ENCODE results near the gene CPNE6. TPM values are rescaled to one million over a fixed set of nuclear protein-coding genes. Genes with fewer than 3 reads are reported as not detected.

Gene CPNE6
- total RNA-seq, 6 experiments from 2014 or later = not detected

- H3K9me3 Mint-ChIP-seq = no peaks in the 10 kb centered on the region
Observed at GRCh38 chr14:24122898-24123297, 51.5 kb downstream of the CPNE6 start.

GRCh38 chr14:24123424-24124417, 52.4 kb downstream of the CPNE6 start:
- DNase-seq = no peak
- no peaks in the 10 kb centered on the region for H3K9me3 Mint-ChIP-seq
- no peak for TF ChIP-seq CTCF (IDR thresholded peaks at IDR 0.05)
- H3K4me3 Mint-ChIP-seq = no peak overlapping the region; the same call in 1 of the 2 replicates
- no peaks in the 10 kb centered on the region; the same call in 1 of the 2 replicates for H3K27me3 Mint-ChIP-seq (ENCODE audit: insufficient read depth)
- no peaks in the 10 kb centered on the region for H3K36me3 Mint-ChIP-seq (ENCODE audit: low read depth)
- no peak overlapping the region for H3K27ac Mint-ChIP-seq
- H3K4me1 Mint-ChIP-seq (ENCODE audit: low read depth) = no peaks in the 10 kb centered on the region

More at GRCh38 chr14:24122898-24123297, 51.5 kb downstream of the CPNE6 start:
- Mint-ChIP-seq H3K4me3 (no peak overlapping the region), H3K4me1 (ENCODE audit: low read depth) (no peaks in the 10 kb centered on the region), H3K27ac (no peak overlapping the region), H3K27me3 (ENCODE audit: insufficient read depth) (no peaks in the 10 kb centered on the region; the same call in 1 of the 2 replicates), H3K36me3 (ENCODE audit: low read depth) (no peaks in the 10 kb centered on the region)
- no peak for DNase-seq
- TF ChIP-seq CTCF (IDR thresholded peaks at IDR 0.05) = no peak

- H3K4me1 Mint-ChIP-seq (ENCODE audit: low read depth) = no peaks in the 10 kb centered on the region
- no peaks in the 10 kb centered on the region for H3K36me3 Mint-ChIP-seq (ENCODE audit: low read depth)
- H3K27ac Mint-ChIP-seq = no peak overlapping the region
- no peak for DNase-seq
- H3K4me3 Mint-ChIP-seq = no peak overlapping the region
- H3K9me3 Mint-ChIP-seq = no peaks in the 10 kb centered on the region
- peaks cover 3% of the 10 kb centered on the region; the same call in 1 of the 2 replicates for H3K27me3 Mint-ChIP-seq (ENCODE audit: insufficient read depth)
- no peak for TF ChIP-seq CTCF (IDR thresholded peaks at IDR 0.05)
Observed at GRCh38 chr14:24126939-24127338, 55.6 kb downstream of the CPNE6 start.

- Mint-ChIP-seq H3K27ac (no peak overlapping the region), H3K36me3 (ENCODE audit: low read depth) (no peaks in the 10 kb centered on the region), H3K9me3 (no peaks in the 10 kb centered on the region), H3K4me3 (no peak overlapping the region), H3K27me3 (ENCODE audit: insufficient read depth) (peaks cover 3% of the 10 kb centered on the region; the same call in 1 of the 2 replicates), H3K4me1 (ENCODE audit: low read depth) (no peaks in the 10 kb centered on the region)
- DNase-seq = no peak
- no peak for TF ChIP-seq CTCF (IDR thresholded peaks at IDR 0.05)
Observed at GRCh38 chr14:24127673-24128072, 56.3 kb downstream of the CPNE6 start.

Other genes with a start within 250 kb of the CPNE6 start
- 10 to 100 TPM; 19.8 to 30.7 (median 24.9) TPM for gene DHRS4, start 117.8 kb upstream of the CPNE6 start, total RNA-seq (2021; fragmentation: NEBNext Ultra II Directional; extraction: Animal tissue kit (Norgen Biotek cat#: 25700))
- gene DHRS4L2, start 82.6 kb upstream of the CPNE6 start, total RNA-seq (2021; fragmentation: NEBNext Ultra II Directional; extraction: Animal tissue kit (Norgen Biotek cat#: 25700)) = 10 to 100 TPM; 18.8 to 25.4 (median 23.5) TPM
- gene CARMIL3, start 19.6 kb upstream of the CPNE6 start, total RNA-seq (2021; fragmentation: NEBNext Ultra II Directional; extraction: Animal tissue kit (Norgen Biotek cat#: 25700)) = not detected
- gene PCK2, start 22.7 kb downstream of the CPNE6 start, total RNA-seq (2021; fragmentation: NEBNext Ultra II Directional; extraction: Animal tissue kit (Norgen Biotek cat#: 25700)) = 10 to 100 TPM; 19.9 to 27.6 (median 24.0) TPM
- gene DCAF11, start 43.2 kb downstream of the CPNE6 start, total RNA-seq (2021; fragmentation: NEBNext Ultra II Directional; extraction: Animal tissue kit (Norgen Biotek cat#: 25700)) = 10 to 100 TPM; 28.1 to 36.3 (median 32.1) TPM
- under 1 TPM; 0.26 to 0.85 (median 0.49) TPM for gene NRL, start 43.4 kb downstream of the CPNE6 start, total RNA-seq (2021; fragmentation: NEBNext Ultra II Directional; extraction: Animal tissue kit (Norgen Biotek cat#: 25700))
- not detected for gene FITM1, start 59.1 kb downstream of the CPNE6 start, total RNA-seq (2021; fragmentation: NEBNext Ultra II Directional; extraction: Animal tissue kit (Norgen Biotek cat#: 25700))
- 100 to 1,000 TPM in 4 of 6 experiments, 10 to 100 TPM in 2; 88.4 to 120 (median 113) TPM for gene PSME1, start 64.6 kb downstream of the CPNE6 start, total RNA-seq (2021; fragmentation: NEBNext Ultra II Directional; extraction: Animal tissue kit (Norgen Biotek cat#: 25700))
- gene EMC9, start 70.0 kb downstream of the CPNE6 start, total RNA-seq (2021; fragmentation: NEBNext Ultra II Directional; extraction: Animal tissue kit (Norgen Biotek cat#: 25700)) = 10 to 100 TPM; 13.2 to 17.0 (median 15.3) TPM
- gene PSME2, start 75.0 kb downstream of the CPNE6 start, total RNA-seq (2021; fragmentation: NEBNext Ultra II Directional; extraction: Animal tissue kit (Norgen Biotek cat#: 25700)) = 100 to 1,000 TPM; 108 to 143 (median 136) TPM
- gene RNF31, start 75.9 kb downstream of the CPNE6 start, total RNA-seq (2021; fragmentation: NEBNext Ultra II Directional; extraction: Animal tissue kit (Norgen Biotek cat#: 25700)) = 10 to 100 TPM; 38.5 to 53.6 (median 47.2) TPM
- gene IRF9, start 89.7 kb downstream of the CPNE6 start, total RNA-seq (2021; fragmentation: NEBNext Ultra II Directional; extraction: Animal tissue kit (Norgen Biotek cat#: 25700)) = 10 to 100 TPM; 23.6 to 38.8 (median 32.3) TPM
- gene REC8, start 100.5 kb downstream of the CPNE6 start, total RNA-seq (2021; fragmentation: NEBNext Ultra II Directional; extraction: Animal tissue kit (Norgen Biotek cat#: 25700)) = 1 to 10 TPM; 2.9 to 3.9 (median 3.2) TPM
- 10 to 100 TPM; 70.4 to 85.2 (median 79.4) TPM for gene IPO4, start 117.3 kb downstream of the CPNE6 start, total RNA-seq (2021; fragmentation: NEBNext Ultra II Directional; extraction: Animal tissue kit (Norgen Biotek cat#: 25700))
- gene TM9SF1, start 123.9 kb downstream of the CPNE6 start, total RNA-seq (2021; fragmentation: NEBNext Ultra II Directional; extraction: Animal tissue kit (Norgen Biotek cat#: 25700)) = 10 to 100 TPM; 68.1 to 80.4 (median 71.0) TPM
- gene TSSK4, start 134.1 kb downstream of the CPNE6 start, total RNA-seq (2021; fragmentation: NEBNext Ultra II Directional; extraction: Animal tissue kit (Norgen Biotek cat#: 25700)) = under 1 TPM in 2 of 6 experiments, not detected in 4; 0.16 to 0.45 TPM
- gene CHMP4A, start 141.9 kb downstream of the CPNE6 start, total RNA-seq (2021; fragmentation: NEBNext Ultra II Directional; extraction: Animal tissue kit (Norgen Biotek cat#: 25700)) = 10 to 100 TPM; 32.4 to 41.1 (median 38.8) TPM
- 10 to 100 TPM in 5 of 6 experiments, 1 to 10 TPM in 1; 9.8 to 14.4 (median 12.3) TPM for gene MDP1, start 144.5 kb downstream of the CPNE6 start, total RNA-seq (2021; fragmentation: NEBNext Ultra II Directional; extraction: Animal tissue kit (Norgen Biotek cat#: 25700))
- 100 to 1,000 TPM; 309 to 401 (median 372) TPM for gene NEDD8, start 160.8 kb downstream of the CPNE6 start, total RNA-seq (2021; fragmentation: NEBNext Ultra II Directional; extraction: Animal tissue kit (Norgen Biotek cat#: 25700))
- gene GMPR2, start 161.4 kb downstream of the CPNE6 start, total RNA-seq (2021; fragmentation: NEBNext Ultra II Directional; extraction: Animal tissue kit (Norgen Biotek cat#: 25700)) = 10 to 100 TPM; 70.6 to 76.7 (median 73.6) TPM
- gene TINF2, start 171.1 kb downstream of the CPNE6 start, total RNA-seq (2021; fragmentation: NEBNext Ultra II Directional; extraction: Animal tissue kit (Norgen Biotek cat#: 25700)) = 10 to 100 TPM; 54.2 to 73.4 (median 67.5) TPM
- gene TGM1, start 191.6 kb downstream of the CPNE6 start, total RNA-seq (2021; fragmentation: NEBNext Ultra II Directional; extraction: Animal tissue kit (Norgen Biotek cat#: 25700)) = 1 to 10 TPM in 5 of 6 experiments, under 1 TPM in 1; 0.97 to 2.9 (median 1.3) TPM
- gene RABGGTA, start 200.0 kb downstream of the CPNE6 start, total RNA-seq (2021; fragmentation: NEBNext Ultra II Directional; extraction: Animal tissue kit (Norgen Biotek cat#: 25700)) = 10 to 100 TPM; 25.4 to 31.4 (median 27.3) TPM
- gene DHRS1, start 228.2 kb downstream of the CPNE6 start, total RNA-seq (2021; fragmentation: NEBNext Ultra II Directional; extraction: Animal tissue kit (Norgen Biotek cat#: 25700)) = 10 to 100 TPM; 32.9 to 42.2 (median 39.1) TPM
- 10 to 100 TPM; 25.4 to 31.1 (median 28.1) TPM for gene NOP9, start 228.3 kb downstream of the CPNE6 start, total RNA-seq (2021; fragmentation: NEBNext Ultra II Directional; extraction: Animal tissue kit (Norgen Biotek cat#: 25700))
- gene CIDEB, start 236.4 kb downstream of the CPNE6 start, total RNA-seq (2021; fragmentation: NEBNext Ultra II Directional; extraction: Animal tissue kit (Norgen Biotek cat#: 25700)) = under 1 TPM in 5 of 6 experiments, not detected in 1; 0.17 to 0.40 (median 0.20) TPM
- gene LTB4R2, start 238.6 kb downstream of the CPNE6 start, total RNA-seq (2021; fragmentation: NEBNext Ultra II Directional; extraction: Animal tissue kit (Norgen Biotek cat#: 25700)) = 1 to 10 TPM; 2.2 to 3.0 (median 2.3) TPM
- gene LTB4R, start 239.9 kb downstream of the CPNE6 start, total RNA-seq (2021; fragmentation: NEBNext Ultra II Directional; extraction: Animal tissue kit (Norgen Biotek cat#: 25700)) = 1 to 10 TPM; 1.5 to 2.9 (median 1.9) TPM

Measured in HFFc6 (cell line).